NCI-H146 (cell line): ENCODE results near the gene CA9.

Experiments
- DNase-seq: peaks from one replicate; lab custom pipeline; 2025; lab: John Stamatoyannopoulos, UW

Gene CA9

DNA sequence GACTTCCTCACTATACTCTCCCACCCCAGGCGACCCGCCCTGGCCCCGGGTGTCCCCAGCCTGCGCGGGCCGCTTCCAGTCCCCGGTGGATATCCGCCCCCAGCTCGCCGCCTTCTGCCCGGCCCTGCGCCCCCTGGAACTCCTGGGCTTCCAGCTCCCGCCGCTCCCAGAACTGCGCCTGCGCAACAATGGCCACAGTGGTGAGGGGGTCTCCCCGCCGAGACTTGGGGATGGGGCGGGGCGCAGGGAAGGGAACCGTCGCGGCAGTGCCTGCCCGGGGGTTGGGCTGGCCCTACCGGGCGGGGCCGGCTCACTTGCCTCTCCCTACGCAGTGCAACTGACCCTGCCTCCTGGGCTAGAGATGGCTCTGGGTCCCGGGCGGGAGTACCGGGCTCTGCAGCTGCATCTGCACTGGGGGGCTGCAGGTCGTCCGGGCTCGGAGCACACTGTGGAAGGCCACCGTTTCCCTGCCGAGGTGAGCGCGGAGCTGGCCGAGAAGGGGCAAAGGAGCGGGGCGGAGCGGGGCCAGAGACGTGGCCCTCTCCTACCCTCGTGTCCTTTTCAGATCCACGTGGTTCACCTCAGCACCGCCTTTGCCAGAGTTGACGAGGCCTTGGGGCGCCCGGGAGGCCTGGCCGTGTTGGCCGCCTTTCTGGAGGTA, 2.1 kb downstream of the CA9 start:
- no peak for DNase-seq

DNA sequence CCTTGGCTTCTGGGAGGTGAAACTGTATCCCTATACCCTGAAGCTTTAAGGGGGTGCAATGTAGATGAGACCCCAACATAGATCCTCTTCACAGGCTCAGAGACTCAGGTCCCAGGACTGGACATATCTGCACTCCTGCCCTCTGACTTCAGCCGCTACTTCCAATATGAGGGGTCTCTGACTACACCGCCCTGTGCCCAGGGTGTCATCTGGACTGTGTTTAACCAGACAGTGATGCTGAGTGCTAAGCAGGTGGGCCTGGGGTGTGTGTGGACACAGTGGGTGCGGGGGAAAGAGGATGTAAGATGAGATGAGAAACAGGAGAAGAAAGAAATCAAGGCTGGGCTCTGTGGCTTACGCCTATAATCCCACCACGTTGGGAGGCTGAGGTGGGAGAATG, 5.4 kb downstream of the CA9 start:
- no peak for DNase-seq

DNA sequence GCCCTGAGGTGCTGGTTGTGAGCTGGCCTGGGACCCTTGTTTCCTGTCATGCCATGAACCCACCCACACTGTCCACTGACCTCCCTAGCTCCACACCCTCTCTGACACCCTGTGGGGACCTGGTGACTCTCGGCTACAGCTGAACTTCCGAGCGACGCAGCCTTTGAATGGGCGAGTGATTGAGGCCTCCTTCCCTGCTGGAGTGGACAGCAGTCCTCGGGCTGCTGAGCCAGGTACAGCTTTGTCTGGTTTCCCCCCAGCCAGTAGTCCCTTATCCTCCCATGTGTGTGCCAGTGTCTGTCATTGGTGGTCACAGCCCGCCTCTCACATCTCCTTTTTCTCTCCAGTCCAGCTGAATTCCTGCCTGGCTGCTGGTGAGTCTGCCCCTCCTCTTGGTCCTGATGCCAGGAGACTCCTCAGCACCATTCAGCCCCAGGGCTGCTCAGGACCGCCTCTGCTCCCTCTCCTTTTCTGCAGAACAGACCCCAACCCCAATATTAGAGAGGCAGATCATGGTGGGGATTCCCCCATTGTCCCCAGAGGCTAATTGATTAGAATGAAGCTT, 6.1 kb downstream of the CA9 start:
- DNase-seq, result no peak

DNA sequence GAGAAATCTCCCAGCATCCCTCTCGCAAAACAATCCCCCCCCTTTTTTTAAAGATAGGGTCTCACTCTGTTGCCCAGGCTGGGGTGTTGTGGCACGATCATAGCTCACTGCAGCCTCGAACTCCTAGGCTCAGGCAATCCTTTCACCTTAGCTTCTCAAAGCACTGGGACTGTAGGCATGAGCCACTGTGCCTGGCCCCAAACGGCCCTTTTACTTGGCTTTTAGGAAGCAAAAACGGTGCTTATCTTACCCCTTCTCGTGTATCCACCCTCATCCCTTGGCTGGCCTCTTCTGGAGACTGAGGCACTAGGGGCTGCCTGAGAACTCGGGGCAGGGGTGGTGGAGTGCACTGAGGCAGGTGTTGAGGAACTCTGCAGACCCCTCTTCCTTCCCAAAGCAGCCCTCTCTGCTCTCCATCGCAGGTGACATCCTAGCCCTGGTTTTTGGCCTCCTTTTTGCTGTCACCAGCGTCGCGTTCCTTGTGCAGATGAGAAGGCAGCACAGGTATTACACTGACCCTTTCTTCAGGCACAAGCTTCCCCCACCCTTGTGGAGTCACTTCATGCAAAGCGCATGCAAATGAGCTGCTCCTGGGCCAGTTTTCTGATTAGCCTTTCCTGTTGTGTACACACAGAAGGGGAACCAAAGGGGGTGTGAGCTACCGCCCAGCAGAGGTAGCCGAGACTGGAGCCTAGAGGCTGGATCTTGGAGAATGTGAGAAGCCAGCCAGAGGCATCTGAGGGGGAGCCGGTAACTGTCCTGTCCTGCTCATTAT, 6.8 kb downstream of the CA9 start:
- DNase-seq, result no peak

DNA sequence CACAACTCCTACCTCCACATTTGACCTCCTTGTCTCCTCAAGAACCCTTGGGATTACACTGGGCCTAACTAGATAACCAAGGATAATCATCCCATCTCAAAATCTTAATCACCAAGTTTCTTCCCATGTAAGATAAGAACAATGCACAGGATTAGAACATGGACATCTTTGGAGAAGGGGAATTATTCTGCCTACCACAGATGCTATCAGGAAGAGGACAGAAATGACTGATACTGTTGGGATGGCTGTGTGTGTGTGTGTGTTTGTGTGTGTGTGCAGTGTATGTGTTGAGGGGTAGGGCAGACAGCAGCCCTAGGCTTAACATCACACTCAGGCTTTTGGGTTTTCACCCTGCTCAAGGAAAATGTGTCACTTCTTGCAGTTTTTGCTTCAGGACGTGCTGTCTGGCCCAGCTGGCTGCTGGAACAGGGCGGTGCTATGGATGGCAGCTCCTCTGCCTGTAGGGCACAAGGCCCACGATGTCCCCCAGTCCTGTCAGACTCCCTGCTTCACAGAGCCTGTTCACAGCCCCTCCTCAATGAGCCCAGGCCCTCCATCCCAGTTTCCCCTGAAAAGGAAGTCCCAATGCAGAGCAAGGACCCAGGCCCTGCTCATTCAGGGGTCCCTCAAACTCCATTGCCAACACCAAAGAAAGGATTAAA, 7.7 kb downstream of the CA9 start:
- no peak for DNase-seq

DNA sequence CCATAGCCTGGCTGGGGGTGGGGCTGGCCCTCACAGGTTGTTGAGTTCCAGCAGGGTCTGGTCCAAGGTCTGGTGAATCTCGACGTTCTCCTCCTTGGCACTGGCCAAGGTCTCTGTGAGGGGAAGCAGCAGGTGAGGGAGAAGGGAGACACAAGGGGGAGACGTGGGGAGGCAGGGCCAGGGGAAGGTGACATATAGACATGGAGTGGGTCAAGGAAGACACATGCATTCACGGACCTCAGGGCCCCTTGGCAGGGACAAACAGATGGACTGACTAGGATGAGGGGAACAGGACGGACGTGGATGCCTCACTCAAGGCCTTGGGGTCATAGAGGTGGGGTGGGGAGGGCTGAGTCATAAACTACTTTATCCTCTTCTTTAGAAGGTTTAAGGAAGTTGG, 8.3 kb downstream of the CA9 start:
- DNase-seq, result no peak

DNA sequence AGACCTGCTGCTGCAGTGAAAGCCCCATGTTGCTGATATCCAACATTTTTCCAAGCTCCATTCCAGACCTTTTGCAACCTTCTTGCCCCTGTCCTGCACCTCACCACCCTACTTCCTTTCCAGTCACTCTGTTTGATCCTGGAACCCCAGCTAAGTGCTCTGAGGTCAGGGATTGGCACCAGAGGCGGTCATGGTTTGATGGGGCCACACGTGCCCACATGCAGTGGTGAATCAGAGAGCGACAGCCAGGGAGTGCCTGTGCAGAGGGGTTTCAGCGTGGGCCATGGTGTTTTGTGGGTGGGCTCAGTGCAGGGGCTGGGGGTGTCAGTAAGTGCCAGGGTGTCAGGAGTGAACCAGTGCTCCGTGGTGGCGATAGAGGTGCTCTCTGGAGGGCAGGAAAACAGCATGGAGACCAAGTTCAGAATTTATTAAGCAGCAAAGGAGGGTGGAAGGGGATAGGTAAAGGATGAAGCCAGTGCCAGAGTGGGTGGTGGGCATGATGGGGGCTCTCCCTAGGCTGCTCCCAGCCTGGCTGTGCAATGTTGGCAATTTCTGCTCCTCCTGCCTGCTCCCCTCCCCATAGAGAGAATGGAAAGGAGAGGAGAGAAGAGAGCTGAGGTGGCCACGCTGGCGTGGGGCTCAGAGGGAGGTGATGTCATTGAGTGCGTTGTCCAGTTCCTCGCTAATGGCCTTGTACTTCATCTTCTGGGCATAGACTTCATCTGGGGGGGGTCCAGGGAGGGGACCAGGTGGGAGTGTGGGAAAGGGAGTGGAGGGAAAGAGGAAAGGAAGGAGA, 9.0 kb downstream of the CA9 start:
- DNase-seq, result no peak

DNA sequence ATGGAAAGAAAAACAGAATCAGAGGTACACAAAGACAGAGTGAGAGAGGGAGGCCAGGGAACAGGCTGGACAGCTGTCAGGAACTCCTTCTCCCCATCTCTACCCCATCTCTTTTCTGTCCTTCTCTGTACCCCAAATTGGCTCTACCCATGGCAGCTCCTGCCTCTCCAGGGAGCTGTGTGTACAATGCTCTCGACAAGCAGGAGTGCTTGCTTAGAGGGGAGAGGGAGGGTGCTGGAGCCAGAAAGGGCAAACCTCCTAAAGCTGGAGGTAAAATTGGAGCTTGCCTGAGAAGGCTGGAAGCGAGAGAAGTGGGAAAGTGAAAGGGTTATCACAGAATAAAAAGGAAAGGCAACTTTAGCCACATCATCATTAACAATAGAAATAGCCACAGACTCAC, 9.6 kb downstream of the CA9 start:
- no peak for DNase-seq

DNA sequence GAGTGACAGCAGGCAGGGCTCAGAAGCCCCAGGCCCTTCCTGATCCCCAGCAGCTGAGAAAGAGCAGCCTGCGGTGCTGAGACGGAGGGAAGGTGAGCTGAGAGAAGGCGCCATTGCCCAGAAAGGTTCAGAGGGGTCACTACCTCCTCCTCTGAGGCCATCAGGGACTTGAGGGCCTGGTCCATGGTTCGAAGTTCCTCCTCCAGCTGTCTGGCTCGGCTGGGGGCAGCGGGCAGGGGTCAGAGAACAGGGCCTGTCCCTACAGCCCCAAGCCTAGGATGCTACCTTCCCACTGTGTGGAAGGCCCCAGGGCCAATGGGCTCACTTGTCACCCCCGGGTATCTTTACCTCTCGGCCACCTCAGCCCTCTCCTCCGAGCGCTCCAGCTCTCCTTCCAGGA, 11.2 kb downstream of the CA9 start:
- no peak for DNase-seq

DNA sequence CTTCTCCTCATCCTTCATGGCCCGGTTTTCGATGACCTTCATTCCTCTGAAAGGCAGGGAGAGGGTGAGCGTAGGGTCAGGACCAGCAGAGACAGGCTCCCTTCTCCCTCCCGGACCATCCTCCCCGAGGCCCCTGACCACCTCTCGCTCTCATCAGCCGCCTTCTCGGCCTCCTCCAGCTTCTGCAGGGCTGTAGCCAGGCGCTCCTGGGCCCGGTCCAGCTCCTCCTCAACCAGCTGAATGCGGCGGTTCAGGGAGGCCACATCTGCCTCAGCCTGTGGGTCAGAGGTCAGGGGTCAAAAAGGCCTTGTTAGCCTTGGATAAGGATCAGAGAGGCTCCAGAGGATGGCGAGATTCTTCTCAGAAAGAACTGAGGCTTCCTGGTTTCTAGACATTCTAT, 11.8 kb downstream of the CA9 start:
- DNase-seq, result no peak

DNA sequence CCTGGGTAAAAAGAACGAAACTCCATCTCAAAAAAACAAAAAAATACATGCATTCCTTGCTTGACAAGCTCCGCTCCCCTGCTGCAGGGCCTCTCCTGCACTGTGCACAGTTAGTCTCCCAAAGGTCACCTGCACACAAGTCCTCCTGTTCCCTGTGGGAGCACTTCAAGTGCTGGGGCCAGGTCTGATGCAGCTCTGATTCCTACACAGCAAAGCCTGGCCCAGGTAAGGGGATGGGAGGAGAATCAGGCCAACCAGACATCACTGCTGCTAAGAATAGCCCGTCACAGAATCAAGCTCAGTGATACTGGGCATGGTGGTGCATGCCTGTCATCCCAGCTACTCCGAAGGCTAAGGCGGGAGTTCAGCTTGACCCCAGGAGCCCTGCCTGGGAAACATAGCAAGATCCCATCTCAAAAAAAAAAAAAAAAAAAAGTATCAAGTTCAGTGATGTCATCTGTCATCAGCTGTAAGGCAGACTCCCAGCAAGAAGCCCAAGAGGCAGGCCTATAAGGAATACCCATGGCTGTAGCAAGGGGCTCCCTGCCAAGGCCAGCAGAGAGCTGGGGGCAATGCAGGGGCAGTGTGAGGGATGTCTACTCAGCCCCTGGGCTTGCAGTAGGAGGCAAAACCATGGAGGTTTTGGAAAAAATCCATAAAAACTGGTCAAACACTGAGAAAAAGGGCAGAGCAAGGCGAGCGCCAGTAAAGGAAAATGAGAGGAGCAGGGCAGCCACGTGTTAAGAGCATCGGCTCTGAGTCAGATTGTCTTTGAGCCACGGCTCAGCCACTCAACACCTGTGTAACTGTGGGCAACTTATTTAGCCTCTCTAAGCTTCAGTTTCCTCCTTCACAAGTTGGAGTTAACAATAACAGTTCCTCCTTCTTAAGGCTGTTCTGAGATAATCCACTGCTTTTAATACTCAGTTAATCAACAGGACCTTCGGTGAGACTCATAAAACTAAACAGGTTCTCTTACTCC, 12.8 kb downstream of the CA9 start:
- no peak for DNase-seq

DNA sequence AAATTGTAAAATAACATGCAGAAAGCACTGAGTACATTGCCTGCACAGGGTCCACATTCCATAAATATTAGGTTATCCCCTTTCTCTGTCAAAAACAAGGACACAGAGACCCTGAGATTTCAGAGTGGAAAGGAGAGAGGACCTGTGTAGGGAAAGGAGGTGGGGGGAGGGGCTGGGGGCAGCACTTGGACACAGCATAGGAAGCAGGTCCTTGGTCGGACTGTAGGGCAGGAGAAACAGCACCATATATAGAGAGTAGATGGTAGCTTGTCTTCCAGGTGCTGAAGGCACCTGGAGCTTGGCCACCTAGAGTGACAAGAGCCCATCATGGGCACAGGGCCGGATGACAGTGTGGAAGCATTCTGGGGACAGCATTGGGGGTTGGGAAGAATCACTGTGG, 13.6 kb downstream of the CA9 start:
- no peak for DNase-seq

DNA sequence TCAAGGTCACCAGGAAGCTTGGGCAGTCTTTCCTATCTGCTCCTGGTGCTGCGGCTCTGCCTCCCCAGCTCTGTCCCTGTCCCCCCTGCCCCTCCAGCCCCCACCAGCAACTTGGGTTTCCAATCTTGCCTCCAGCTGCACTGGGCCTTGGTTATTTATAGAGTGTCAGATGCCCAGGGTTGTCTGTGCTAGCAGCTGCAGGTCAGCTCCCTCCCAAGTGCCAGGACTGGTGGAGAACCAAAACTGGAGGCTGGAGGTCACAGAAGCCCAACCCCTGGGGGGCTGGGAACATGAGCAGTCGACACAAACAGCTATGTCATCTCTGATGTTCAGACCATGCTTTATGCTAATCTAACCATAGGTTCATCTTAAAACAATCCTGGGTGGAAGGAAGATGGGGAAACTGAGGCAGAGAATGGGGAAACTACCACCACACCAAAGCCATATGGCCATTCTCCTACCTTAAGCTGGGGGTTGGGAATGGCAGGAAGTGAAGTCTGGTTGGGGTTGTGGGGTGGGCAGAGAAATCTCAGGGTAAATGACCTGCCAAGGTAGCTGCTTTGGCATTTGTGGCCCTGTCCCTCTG, 14.3 kb downstream of the CA9 start:
- DNase-seq, result no peak

DNA sequence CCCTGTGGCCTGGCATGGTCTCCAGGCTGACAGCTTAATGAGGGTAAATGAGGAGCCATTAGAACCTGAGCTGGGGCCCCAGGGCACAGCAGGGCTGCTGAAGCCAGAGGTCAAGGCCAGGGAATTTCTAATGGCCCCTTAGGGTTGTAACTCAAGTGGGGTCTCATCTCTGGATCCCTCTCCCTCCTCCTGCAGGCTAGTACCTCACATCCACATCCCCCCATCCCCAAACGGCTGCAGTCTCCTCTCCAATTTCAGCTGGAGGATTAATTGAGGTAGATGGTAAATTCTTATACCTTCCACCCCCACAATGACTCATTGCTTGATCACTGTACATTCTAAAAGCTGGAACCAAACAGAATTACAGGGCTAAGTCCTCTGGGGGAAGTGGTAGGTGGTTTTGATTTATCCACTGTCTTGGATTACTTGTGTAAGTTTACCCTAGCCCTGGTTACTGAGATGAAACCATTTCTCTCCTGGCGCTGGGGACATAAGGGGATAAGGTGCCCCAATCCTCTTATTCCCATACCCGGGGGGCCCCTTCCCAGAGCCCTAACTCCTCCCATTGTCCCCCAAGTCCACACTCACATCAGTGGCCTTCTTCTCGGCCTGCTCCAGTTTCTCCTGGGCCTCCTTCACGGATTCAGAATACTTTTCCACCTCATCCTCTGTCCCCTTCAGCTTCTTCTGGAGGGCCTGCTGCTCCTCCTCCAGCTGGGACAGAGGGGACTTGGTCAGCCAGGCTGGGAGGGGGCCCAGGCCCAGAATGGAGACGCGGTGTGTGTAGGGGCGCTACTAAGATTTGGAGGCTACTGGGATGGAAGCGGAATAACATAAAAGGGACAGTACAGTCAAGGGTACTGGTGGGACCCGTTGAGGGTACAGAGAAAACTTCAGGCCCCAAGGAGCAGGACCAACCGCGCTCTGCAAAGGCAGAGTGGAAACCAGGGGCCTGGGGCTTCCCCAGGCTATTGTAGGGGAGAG, 15.1 kb downstream of the CA9 start:
- DNase-seq, result no peak

DNA sequence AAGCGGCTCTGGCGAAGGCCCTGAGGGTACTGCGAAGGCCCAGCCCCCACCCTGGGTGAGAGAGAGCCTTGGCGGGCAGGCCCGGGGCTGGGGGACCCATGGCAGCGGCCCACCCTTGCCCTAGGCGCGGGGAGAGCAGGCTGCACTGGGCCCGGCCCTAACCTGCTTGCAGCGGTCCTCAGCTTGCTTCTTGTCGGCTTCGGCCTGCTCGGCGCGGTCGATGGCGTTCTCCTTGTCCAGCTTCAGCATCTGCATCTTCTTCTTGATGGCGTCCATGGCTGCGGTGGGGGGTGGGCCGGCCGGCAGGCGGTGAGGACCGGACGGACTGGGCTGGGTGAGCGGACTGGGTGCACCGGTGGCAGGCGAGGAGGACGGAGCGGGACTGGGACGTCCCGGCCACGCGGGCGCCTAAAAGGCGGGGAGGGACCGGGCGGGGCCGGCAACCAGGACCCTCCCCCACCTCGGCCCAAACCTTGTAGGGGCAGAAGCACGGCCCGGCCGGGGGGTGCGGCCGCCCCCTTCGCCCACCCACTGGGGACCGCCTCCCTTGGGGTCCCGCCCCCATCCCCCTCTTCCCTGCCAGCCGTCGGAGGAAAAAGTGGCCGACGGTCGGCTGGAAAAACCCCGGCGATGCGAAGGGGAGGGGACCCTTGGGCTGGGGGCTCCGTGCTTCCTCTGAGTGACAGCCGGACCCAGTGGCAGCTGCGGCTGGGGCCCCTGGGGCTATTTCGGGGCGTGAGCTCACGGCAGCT, 16.0 kb downstream of the CA9 start, which contains the start of gene TPM2:
Gene TPM2 (minus strand): TSS at position 384 of the 752 bp plus-strand sequence. CDS start 108 bp downstream, at position 276.
- DNase-seq, result peak; percentile 50

DNA sequence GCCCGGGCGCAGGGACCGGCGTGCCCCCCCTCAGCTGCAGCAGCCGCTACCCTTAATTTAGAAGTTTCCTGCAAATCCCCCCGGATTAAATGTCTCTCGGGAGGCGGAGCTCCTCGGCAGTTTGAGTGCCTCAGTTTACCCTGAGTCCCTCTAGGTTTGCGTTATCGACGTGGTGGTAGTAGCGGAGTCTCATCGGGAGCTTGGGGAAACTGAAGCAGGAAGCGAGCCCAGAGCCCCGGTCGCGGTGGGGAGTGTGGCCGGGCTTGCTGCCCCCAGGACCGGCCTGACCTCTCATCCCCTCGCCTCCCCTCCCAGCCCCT, 16.5 kb downstream of the CA9 start:
- DNase-seq, result peak; percentile 52

DNA sequence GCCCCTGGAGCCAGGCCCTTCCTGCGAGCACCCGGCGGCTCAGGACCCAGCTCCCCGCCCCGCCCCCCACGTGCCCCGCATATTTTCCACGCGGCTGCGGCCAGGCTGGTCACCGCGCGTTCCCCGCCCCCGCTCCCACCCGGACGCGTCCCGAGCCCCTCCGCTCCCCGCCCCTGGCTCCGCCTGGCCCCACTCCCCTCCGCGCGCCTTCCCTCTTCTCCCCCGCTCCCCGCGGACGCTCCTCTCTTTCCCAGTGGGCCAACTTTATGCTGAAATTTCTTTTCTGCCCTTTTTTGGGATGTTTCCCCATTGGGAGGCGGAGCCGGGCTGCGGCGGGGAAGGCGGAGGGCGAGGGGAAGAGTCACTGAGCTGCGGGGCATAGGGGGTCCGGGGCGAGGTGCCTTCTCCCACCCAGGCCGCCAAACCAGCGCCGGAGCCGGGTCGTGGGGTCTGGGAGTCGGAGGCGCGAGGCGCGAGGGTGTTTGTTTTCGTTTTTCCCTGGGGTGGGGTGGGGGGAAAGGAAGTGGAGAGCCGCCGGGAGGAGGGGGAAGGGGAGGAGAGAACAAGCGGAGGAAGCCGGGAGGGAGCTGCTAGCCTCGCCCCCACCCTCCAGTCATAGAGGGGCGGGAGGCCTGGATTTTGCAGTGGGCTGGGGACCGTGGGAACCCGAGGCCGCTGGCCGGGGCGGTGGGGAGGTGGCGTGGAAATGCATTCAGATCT, 17.0 kb downstream of the CA9 start:
- peak; percentile 68 for DNase-seq

DNA sequence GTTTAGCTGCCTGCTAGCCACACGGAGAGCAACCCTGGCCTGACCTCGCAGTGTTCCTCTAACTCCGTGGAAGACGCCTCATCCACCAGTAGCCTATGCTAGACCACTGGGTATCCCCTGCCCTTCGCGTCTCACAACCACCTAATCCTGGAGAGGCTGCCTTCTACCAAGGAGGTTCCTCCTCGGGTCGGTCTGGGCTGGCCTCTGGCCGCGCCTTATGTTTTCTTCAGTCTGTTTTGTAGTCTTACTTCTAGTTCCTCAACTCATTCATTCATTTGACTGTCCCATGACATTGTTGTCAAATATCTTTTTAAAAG, 17.6 kb downstream of the CA9 start:
- DNase-seq, result no peak
